ENCODE data around the gene DHX29.

DHX29 gene

DNA sequence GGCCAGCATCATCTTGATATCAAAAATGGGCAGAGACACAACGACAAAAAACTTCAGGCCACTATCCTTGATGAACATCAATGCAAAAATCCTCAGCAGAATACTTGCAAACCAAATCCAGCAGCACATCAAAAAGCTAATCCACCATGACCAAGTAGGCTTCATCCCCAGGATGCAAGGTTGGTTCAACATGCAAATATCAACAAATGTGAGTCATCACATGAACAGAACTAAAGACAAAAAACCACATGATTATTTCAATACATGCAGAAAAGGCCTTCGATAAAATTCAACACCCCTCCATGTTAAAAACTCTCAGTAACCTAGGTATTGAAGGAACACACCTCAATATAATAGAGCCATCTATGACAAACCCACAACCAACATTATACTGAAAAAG lies 8.8 kb upstream of the DHX29 start:
- no peak for DNase-seq

DNA sequence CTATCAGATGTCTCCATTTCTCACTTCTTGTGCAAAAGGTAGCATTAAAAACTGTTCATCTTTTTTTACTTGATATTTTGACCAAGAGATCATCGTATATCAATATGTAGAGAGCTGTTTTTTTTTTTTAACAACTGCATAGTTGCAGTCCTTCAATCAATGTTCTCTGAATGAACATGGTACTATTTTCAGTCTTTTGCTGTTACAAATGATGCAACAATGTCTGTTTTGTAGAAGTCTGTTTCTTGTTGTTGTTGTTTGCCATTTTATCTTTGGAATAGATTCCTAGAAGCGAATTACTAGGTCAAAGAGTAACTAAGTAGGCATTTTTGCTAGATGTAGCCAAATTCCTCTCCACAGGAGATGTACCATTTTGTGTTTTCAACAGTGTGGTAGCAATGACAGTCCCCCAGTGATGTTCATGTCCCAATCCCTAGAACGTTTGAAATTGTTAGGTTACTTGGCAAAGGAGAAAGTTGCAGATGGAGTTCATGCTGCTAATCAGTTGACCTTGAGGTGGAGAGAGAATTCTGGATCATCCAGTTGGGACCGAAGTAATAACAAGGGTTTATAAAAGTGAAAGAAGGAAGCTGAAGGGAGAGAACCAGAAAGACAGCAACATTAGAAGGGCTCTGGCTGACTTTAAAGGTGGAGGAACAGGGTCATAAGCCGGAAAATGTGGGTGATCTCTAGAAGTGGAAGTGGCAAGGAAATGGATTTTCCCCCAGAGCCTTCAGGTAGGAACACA lies 6.5 kb upstream of the DHX29 start:
- no peak for DNase-seq

- DNase-seq, result peak; percentile 58
Observed at GRCh38 chr5:55308254-55308836, 851 bp upstream of the DHX29 start.

GRCh38 chr5:55306641-55307382 lies 682 bp downstream of the DHX29 start:
- DNase-seq, result no peak

DNA sequence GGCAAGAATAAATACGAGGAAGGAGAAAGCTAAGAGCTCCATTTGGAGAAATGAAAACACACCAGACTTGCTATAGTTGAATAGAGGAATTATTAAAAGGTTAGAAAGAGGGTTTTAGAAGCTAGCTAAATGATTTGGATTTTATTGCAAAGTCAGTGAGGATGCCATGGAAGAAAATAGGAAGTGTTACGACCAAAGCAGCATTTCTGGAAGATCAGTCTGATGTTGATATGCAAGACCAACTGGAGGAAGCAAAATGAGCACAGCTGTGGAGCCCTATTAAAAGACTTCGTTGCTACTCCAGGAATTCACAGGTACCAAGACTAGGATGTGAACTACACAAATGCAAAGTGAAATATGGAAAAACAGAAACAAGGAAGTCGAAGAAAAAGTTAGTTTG lies 2.1 kb downstream of the DHX29 start:
- no peak for DNase-seq

GRCh38 chr5:55304584-55304983 lies 2.9 kb downstream of the DHX29 start:
- no peak for DNase-seq

- no peak for DNase-seq
Observed at GRCh38 chr5:55303238-55303690, 4.2 kb downstream of the DHX29 start.

DNA sequence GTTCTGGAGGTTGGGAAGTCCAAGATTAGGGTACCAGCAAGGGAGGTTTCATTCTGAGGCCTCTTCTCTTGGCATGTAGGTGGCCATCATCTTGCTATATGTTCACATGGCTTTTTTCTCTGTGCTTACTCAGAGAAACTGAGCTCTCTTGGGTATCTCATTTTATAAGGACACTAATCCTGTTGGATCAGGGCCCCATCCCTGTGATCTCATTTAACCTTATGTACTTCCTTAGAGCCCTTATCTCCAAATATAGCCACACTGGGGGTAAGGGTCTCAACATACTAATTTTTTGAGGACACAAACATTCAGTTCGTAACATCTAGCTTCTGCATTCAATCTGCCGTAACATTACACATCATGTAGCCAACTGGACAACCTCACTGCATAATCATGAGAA lies 6.6 kb downstream of the DHX29 start:
- DNase-seq, result no peak

- DNase-seq, result no peak
Observed at GRCh38 chr5:55294935-55295334, 12.6 kb downstream of the DHX29 start.

- DNase-seq, result no peak
Observed at GRCh38 chr5:55290991-55291390, 16.5 kb downstream of the DHX29 start.

GRCh38 chr5:55289808-55290207 lies 17.7 kb downstream of the DHX29 start:
- DNase-seq, result no peak

- DNase-seq, result no peak
Observed at GRCh38 chr5:55286411-55286933, 21.0 kb downstream of the DHX29 start.

DNA sequence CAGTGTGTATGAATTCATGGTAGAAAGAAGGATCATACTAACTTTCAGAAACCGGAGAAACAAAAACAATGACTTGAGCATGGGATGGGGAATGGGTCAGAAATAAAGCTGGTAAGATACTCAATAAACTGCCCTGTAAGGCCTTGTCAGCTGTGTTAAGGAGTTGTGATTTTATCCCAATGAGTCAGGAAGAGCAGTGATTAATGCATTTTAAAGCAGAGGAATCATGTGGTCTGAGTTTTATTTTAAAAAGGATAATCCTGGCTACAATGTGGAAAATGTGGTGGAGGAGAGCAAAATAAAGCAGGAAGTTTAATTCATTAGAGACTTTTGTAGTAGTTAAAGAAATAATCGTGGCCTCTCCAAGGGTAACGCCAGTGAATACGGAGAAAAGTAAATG lies 28.7 kb downstream of the DHX29 start:
- DNase-seq, result no peak

- DNase-seq, result no peak
Observed at GRCh38 chr5:55276771-55277170, 30.7 kb downstream of the DHX29 start.

GRCh38 chr5:55258339-55258738 lies 49.2 kb downstream of the DHX29 start:
- DNase-seq, result no peak

DNA sequence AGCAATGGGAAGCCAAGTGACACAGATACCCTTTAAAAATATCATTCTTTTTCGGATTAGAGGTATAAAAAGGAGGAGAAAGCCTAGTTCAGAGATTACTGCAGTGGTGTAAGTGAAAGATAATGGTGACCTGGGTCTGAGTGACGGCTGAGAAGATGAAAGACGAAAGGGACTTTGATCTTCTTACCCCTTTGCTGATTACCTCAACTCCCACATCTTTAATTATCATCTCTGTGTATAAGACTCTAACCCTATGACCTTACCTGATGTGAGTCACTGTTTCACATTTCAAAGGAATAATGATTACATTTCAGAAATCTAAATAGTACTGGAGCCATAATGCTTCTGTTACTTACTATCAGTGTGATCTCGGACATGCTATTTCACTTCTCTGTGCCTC lies 52.7 kb downstream of the DHX29 start:
- DNase-seq, result no peak

GRCh38 chr5:55250064-55250463 lies 57.4 kb downstream of the DHX29 start:
- DNase-seq, result no peak

GRCh38 chr5:55241746-55242145 lies 65.7 kb downstream of the DHX29 start:
- DNase-seq, result no peak

DNA sequence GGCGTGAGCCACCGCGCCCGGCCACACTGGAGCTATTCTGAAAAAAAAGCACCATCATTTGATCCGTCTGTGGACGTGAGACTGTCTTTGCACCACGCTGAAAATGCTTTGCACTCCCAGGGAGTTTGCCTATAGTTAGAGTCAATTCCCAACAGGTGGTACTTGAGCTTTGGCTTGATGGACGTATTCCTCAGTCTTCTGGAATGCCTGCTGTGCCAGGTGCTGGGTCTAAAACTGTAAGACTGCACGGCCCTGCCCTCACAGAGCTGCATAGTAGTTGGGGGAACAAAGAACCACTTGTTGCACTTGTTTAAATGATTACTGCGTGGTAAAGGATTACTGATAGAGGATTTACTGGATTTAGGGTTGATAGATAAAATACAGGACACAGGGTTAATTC lies 70.7 kb downstream of the DHX29 start:
- DNase-seq, result no peak

DNA sequence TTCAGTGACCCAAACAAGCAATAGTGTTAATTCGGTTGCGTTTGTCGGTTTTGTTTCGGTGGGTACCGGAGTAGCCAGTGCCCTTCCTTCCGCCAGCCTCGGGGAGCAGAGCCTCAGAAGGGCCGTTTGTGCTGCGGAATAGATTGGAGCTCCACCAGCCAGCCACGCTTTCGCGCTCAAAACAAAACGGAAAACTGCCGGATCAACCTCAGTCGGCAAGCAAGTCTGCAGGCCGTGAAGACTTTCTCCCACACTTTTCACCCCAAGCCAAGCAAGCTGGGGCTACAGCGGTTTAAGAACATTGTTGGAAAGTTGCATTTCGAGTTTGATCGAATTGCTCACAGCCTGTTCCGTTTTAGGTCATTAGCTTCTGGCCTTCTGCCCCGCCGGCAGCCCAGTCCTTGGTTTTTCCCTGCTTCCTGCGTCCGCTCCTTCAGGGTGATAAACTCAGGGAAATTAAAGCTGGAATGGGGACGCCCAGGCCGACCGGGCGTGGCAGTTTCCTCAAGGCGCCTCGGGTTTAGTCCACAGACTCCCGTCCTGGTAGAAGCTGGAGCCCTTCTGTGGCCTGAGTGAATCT lies 73.3 kb downstream of the DHX29 start:
- DNase-seq, result peak; percentile 59

DNA sequence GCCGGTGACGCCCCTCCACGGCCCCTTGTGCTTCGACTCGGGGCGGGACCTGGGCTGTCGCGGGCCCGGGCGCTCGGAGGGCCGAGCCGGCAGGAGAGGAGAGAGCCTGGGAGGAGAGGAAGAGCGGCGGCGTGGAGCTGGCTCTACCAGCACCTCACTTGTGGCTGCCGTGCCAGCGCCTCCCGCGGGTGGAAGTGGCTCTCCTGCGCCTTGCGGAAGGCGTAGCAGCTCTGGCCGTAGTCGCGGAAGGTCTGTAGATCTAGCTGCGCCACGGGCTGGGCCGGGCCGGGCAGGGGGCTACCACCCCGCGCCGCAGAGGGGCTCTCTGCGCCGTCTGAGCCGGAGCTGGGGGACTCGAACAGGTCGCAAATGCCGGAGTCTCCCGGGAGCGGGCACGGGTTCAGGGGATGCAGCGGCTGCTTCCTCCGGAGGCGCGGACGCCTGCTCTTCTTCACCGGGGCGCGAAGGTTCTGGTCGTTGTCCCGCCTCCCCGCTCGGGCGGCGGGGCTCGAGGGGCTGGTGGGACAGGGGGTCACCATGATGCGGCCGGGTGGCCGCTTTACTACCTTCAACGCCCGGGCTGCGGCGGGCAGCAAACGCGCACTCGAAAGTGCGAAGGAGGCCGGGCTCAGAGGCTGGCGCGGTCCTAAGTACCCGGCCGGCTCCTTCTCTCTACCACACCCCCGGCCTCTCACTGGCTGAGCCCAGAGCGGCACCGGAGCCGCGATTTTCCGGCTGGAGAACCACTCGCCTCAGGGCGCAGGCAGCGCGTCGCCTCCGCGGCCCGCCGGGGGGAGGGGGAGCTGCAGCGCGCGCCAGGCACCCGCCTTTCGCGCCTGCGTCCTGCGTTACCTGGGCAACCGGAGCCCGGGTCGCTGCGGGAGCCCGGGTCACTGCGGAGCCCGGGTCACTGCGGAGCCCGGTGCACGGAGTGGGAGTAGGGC lies 74.2 kb downstream of the DHX29 start, which contains the start of gene CCNO:
Gene CCNO, minus strand, starts transcription at position 624 of the 944 bp plus-strand sequence. Its CDS starts 85 bp downstream, at position 539.
- DNase-seq, result peak; percentile 81

All from activated CD8-positive, alpha-beta memory T cell treated with anti-CD3 and anti-CD28 coated beads, Interleukin-2, amount 50 U/mL, for 48 hours (primary cell).